ENCODE data around the gene PPP3CB.

- TF ChIP-seq CTCF (IDR thresholded peaks at IDR 0.05; ENCODE audit: poor library complexity) (no peak), EZH2 (IDR thresholded peaks at IDR 0.05; ENCODE audit: borderline replicate concordance) (no peak)
Observed at GRCh38 chr10:73449113-73449512, 46.7 kb downstream of the PPP3CB start.
